Adrenal gland (tissue), 5 donors: ENCODE measurements around the gene ADGRG4.

Experiments
- POLR2A ChIP-seq, 2 donors: fragments of 450-650 bp; IDR thresholded peaks; one replicate each; pipeline ENCODE4 v1.6.1; 2017; ENCODE audit warnings: antibody characterized with exemption in 2 of 2, mild to moderate bottlenecking in 2 of 2, moderate library complexity in 1 of 2
- TF ChIP-seq, protein P1 (sequence below), 6 experiments: fragments of 450-650 bp in 4 of 6; fragments of 200-600 bp in 2 of 6; sonication (generic) in 1 of 6; IDR thresholded peaks; 1 replicate in 5 of 6; 2 replicates in 1 of 6; pipeline versions ENCODE4 v1.5.1 to v1.8.0; 2016 to 2021; ENCODE audit warnings: antibody characterized with exemption in 6 of 6, mild to moderate bottlenecking in 2 of 6, moderate library complexity in 1 of 6
- donor health status: DM: no; HTN: no; CAD: no.

DNA sequence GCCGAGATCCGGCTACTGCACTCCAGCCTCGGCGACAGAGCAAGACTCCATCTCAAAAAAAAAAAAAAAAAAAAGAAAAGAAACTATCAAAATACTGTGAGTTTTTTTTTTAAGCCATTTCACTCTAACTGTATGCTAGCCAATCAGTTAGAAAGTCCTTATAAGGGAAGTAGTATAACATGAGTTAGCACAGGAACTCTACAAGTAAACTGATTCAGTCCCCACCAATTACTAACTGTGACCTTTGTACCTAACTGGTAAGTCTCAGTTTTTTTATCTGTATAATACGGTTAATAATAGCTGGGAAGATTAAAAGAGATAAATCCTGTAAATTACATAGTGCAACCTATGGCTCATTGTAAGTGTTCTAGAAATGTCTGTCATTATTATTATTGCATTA is 151.9 kb downstream of the ADGRG4 start:
- TF ChIP-seq, protein P1, sequence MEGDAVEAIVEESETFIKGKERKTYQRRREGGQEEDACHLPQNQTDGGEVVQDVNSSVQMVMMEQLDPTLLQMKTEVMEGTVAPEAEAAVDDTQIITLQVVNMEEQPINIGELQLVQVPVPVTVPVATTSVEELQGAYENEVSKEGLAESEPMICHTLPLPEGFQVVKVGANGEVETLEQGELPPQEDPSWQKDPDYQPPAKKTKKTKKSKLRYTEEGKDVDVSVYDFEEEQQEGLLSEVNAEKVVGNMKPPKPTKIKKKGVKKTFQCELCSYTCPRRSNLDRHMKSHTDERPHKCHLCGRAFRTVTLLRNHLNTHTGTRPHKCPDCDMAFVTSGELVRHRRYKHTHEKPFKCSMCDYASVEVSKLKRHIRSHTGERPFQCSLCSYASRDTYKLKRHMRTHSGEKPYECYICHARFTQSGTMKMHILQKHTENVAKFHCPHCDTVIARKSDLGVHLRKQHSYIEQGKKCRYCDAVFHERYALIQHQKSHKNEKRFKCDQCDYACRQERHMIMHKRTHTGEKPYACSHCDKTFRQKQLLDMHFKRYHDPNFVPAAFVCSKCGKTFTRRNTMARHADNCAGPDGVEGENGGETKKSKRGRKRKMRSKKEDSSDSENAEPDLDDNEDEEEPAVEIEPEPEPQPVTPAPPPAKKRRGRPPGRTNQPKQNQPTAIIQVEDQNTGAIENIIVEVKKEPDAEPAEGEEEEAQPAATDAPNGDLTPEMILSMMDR (IDR thresholded peaks at IDR 0.05): no peak
- TF ChIP-seq POLR2A (IDR thresholded peaks at IDR 0.05): no peak
